ENCODE results near the gene BANP.

DNA sequence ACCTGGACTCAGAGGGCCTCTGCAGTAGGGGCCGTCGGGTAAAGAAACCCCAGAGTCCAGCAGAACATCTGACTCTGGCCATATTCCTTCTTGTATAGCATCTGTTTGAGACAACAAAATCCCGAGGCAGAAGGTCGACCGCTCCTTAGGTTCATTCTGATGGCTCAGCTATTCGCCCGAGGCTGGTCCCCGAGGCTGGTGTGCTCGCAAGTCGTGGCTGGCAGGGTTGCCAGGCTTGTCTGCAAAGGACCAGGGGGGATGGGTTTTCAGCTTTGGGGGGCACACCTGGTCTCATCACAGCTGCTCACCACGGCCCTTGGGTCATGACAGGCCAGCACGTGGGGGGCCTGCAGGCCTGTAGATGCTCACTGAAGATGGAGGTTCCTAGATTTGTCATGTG, 119.1 kb downstream of the BANP start:
- TF ChIP-seq TCF7L2 (IDR thresholded peaks at IDR 0.05; ENCODE audit: low read depth, low read length) = no peak
- TF ChIP-seq, protein P1, sequence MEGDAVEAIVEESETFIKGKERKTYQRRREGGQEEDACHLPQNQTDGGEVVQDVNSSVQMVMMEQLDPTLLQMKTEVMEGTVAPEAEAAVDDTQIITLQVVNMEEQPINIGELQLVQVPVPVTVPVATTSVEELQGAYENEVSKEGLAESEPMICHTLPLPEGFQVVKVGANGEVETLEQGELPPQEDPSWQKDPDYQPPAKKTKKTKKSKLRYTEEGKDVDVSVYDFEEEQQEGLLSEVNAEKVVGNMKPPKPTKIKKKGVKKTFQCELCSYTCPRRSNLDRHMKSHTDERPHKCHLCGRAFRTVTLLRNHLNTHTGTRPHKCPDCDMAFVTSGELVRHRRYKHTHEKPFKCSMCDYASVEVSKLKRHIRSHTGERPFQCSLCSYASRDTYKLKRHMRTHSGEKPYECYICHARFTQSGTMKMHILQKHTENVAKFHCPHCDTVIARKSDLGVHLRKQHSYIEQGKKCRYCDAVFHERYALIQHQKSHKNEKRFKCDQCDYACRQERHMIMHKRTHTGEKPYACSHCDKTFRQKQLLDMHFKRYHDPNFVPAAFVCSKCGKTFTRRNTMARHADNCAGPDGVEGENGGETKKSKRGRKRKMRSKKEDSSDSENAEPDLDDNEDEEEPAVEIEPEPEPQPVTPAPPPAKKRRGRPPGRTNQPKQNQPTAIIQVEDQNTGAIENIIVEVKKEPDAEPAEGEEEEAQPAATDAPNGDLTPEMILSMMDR (IDR thresholded peaks at IDR 0.05) = no peak
